Calu3 (cell line): ENCODE results near the gene NRTN. TPM values are rescaled to one million over a fixed set of nuclear protein-coding genes. Genes with fewer than 3 reads are reported as not detected.

Source experiments
- BruUV-seq: library from RNA; stranded (reverse); fragments of 400-500 nt; replicated peaks from 2 replicates; lab custom pipeline; 2021; lab: Mats Ljungman, UMichigan
- CTCF ChIA-PET: fragments of 300-600 bp; sonication (Branson Sonifier 250); formaldehyde crosslinking; loops from one replicate; lab custom pipeline; 2022; ENCODE audit warnings: antibody characterized with exemption; lab: Charles Lee
- DNase-seq: peaks from one replicate; pipeline ENCODE4 v3.0.0; 2022
- H3K27ac Mint-ChIP-seq: one replicate; pipeline ENCODE4 v1.8.0; 2022; ENCODE audit warnings: mixed read lengths; ENCODE audit not compliant: unreplicated experiment
- H3K27me3 Mint-ChIP-seq: one replicate; pipeline ENCODE4 v1.8.0; 2022; ENCODE audit warnings: mixed read lengths; ENCODE audit not compliant: unreplicated experiment
- H3K36me3 Mint-ChIP-seq: one replicate; pipeline ENCODE4 v1.8.0; 2022; ENCODE audit warnings: mild to moderate bottlenecking, moderate library complexity, mixed read lengths; ENCODE audit not compliant: insufficient read depth, unreplicated experiment
- H3K4me1 Mint-ChIP-seq: one replicate; pipeline ENCODE4 v1.8.0; 2022; ENCODE audit warnings: mild to moderate bottlenecking, low read depth, mixed read lengths; ENCODE audit not compliant: unreplicated experiment
- H3K4me3 Mint-ChIP-seq: one replicate; pipeline ENCODE4 v1.8.0; 2022; ENCODE audit warnings: mild to moderate bottlenecking, low read depth, moderate library complexity, mixed read lengths; ENCODE audit not compliant: unreplicated experiment
- H3K9me3 Mint-ChIP-seq: one replicate; pipeline ENCODE4 v1.8.0; 2022; ENCODE audit warnings: low read depth, mixed read lengths; ENCODE audit not compliant: unreplicated experiment
- CTCF ChIP-seq: fragments of 200-600 bp; IDR thresholded peaks from one replicate; pipeline ENCODE4 v1.8.0; 2022; ENCODE audit warnings: antibody characterized with exemption; ENCODE audit not compliant: unreplicated experiment
- intact Hi-C: fragments of 100-400 bp; cut with micrococcal nuclease; formaldehyde crosslinking; loops from one replicate; pipeline ENCODE4 v1.10.0; 2022; ENCODE audit not compliant: unreplicated experiment
- total RNA-seq: library from RNA; stranded (reverse); gene quantifications from 2 replicates; pipeline ENCODE4 v1.2.3, GENCODE V29; 2022

The NRTN gene
- total RNA-seq, 1 experiment from 2014 or later: 5.4 TPM

- Mint-ChIP-seq H3K4me1 (no peaks in the 10 kb centered on the region), H3K4me3 (no peak overlapping the region), H3K36me3 (peaks cover 5% of the 10 kb centered on the region), H3K9me3 (no peaks in the 10 kb centered on the region), H3K27ac (no peak overlapping the region), H3K27me3 (no peaks in the 10 kb centered on the region)
- CTCF ChIA-PET: no interaction called here
- no peak for TF ChIP-seq CTCF
- DNase-seq: no peak
- no TSS peak for BruUV-seq
- intact Hi-C loops: no loop called here
Measured at GRCh38 chr19:5772416-5772815, 32.5 kb upstream of the NRTN start.

- no peak overlapping the region for H3K4me3 Mint-ChIP-seq
- intact Hi-C loops: no loop called here
- BruUV-seq: no TSS peak
- H3K9me3 Mint-ChIP-seq: no peaks in the 10 kb centered on the region
- H3K36me3 Mint-ChIP-seq: no peaks in the 10 kb centered on the region
- H3K27ac Mint-ChIP-seq: no peak overlapping the region
- no peak for DNase-seq
- no peak for TF ChIP-seq CTCF
- CTCF ChIA-PET: no interaction called here
- no peaks in the 10 kb centered on the region for H3K4me1 Mint-ChIP-seq
- no peaks in the 10 kb centered on the region for H3K27me3 Mint-ChIP-seq
Measured at GRCh38 chr19:5773276-5773675, 31.6 kb upstream of the NRTN start.

- Mint-ChIP-seq H3K4me3 (no peak overlapping the region), H3K4me1 (no peaks in the 10 kb centered on the region), H3K27ac (no peak overlapping the region), H3K36me3 (no peaks in the 10 kb centered on the region), H3K9me3 (no peaks in the 10 kb centered on the region), H3K27me3 (no peaks in the 10 kb centered on the region)
- CTCF ChIA-PET: interaction anchor here (0.7 kb wide), 1 partner anchor 423 kb away, joined by 5 read pairs; no protein-coding TSS in a partner anchor
- no peak for TF ChIP-seq CTCF
- BruUV-seq: no TSS peak
- DNase-seq: no peak
- intact Hi-C loops: no loop called here
Measured at GRCh38 chr19:5774921-5775320, 29.9 kb upstream of the NRTN start.

- TF ChIP-seq CTCF: no peak
- no TSS peak for BruUV-seq
- H3K27me3 Mint-ChIP-seq: no peaks in the 10 kb centered on the region
- H3K4me1 Mint-ChIP-seq: no peaks in the 10 kb centered on the region
- H3K36me3 Mint-ChIP-seq: no peaks in the 10 kb centered on the region
- intact Hi-C loops: no loop called here
- H3K9me3 Mint-ChIP-seq: no peaks in the 10 kb centered on the region
- CTCF ChIA-PET: interaction anchor here (0.6 kb wide), 1 partner anchor 929 kb away, joined by 3 read pairs; no protein-coding TSS in a partner anchor
- H3K27ac Mint-ChIP-seq: no peak overlapping the region
- DNase-seq: no peak
- H3K4me3 Mint-ChIP-seq: no peak overlapping the region
Measured at GRCh38 chr19:5775668-5776309, 29.1 kb upstream of the NRTN start.
